GM19099 (cell line): Measurements from ENCODE around the gene CROCC2.

Source experiments
- POLR2A ChIP-seq: IDR thresholded peaks from 3 replicates; pipeline ENCODE4 v1.6.1; 2011; ENCODE audit warnings: low read depth; ENCODE audit not compliant: insufficient read length; ENCODE audit errors: extremely low read depth

The CROCC2 gene

DNA sequence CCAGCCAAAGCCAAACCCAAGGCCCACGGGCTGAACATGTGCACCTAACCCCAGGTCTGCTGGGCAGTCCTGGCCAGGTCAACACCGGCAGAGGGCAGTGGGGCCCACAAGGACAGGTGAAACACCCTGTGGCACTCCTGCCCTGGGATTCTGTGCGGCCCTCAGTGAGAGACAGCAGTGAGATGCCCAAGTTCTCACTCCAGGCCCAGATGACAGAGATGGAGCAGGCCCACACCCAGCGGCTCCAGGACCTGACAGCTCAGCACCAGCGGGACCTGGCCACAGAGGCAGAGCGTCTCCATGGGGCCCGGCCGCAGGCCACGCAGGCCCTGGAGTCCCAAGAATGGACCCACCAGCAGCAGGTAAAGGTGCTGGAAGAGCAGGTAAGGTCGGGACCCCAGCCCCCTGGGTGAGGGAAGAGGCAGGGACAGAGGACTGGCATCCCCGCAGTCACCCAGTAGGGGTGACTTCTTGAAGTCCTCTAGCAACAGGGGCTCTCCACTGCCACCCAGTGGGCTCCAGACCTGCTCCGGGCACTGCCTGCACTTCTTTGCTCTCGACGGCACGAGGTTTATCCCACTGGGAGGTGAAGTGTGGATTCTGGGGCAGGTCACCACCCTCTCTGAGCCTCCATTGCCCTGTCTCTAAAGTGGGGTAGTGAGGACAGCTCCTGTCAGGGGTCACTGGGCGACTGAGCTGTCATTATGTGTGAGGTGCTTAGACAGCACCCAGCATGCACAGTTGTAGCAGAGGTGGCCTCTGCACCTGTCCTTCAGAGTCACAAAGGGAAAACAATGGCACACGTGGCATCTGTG lies 83.5 kb downstream of the CROCC2 start:
- TF ChIP-seq POLR2A: no peak

DNA sequence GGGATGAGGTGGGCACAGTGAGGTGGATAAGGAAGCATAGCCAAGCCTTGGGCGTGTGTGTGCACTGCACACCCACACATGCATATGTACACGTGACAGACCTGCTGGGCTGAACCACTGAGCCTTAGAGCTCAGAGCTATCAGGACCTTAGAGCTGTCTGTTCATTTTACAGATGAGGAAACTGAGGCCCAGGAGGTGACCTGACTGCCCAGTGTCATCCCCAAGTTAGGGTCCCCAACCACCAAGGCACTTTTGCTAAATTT lies 84.1 kb downstream of the CROCC2 start:
- TF ChIP-seq POLR2A: no peak

DNA sequence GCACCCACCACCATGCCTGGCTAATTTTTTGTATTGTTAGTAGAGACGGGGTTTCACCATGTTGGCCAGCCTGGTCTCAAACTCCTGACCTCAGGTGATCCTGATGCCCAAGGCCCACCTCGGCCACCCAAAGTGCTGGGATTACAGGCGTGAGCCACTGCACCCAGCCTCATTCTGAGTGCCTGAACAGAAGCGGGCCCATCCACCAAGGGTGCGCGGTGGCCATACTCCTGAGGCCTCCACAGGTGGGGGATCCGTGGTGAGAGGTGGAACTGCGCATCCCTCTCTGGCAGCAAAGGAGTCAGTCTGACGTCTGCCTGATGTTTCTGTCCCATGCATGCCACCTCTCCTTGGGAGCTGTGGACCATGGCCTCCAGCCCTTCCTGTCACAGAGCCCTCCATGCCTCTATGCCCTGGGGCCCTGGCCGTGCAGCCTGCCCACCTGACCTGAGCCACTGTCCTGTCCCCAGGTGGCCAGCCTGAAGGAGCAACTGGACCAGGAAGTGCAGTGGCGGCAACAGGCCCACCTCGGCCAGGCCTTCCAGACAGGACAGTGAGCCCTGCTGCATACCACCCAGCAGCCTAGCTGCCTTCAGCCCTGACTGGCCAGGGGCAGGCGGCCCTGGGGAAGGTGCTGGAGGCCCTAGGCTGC lies 84.7 kb downstream of the CROCC2 start:
- TF ChIP-seq POLR2A: no peak

DNA sequence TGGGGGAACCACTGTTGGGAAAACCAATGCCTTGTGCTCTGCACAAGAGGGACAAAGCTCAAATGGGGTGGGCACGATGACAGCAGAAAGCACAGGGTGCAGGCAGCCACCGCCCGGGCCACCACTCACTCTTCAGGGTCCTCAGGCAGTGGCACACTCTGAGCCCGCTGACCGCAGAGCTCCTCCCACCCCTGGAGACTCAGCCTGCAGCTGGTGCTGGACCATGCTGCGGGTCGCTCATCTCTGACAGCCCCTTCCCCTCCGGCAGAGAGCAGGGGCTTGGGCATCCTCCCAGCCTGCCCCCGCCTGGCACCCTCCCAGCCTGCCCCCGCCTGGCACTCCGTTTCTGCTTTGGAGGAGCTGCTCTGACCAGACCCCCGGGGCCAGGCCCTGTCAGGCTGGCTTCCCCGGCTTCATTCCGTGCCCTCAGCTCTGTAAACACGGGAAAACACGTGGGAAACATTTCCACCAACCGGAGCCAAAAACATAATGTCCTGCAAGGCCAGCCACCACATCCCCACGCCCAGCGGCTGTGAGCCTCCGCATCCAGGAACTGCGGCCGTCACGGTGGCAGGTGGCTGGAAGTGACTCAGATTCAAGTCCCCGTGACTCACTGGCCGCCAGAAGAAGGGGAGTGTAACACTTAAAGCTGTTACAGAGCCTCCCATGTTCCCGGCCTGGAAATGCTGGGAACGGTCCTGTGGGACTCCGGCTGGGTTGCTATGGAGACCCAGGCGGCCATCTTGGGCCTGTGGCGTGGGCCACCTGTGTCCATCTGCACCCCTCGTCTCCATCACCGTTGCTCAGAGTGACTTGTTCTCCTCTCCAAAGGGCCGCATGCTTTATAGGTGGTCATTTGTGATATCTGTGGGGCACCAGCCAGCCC lies 85.5 kb downstream of the CROCC2 start:
- TF ChIP-seq POLR2A: no peak

DNA sequence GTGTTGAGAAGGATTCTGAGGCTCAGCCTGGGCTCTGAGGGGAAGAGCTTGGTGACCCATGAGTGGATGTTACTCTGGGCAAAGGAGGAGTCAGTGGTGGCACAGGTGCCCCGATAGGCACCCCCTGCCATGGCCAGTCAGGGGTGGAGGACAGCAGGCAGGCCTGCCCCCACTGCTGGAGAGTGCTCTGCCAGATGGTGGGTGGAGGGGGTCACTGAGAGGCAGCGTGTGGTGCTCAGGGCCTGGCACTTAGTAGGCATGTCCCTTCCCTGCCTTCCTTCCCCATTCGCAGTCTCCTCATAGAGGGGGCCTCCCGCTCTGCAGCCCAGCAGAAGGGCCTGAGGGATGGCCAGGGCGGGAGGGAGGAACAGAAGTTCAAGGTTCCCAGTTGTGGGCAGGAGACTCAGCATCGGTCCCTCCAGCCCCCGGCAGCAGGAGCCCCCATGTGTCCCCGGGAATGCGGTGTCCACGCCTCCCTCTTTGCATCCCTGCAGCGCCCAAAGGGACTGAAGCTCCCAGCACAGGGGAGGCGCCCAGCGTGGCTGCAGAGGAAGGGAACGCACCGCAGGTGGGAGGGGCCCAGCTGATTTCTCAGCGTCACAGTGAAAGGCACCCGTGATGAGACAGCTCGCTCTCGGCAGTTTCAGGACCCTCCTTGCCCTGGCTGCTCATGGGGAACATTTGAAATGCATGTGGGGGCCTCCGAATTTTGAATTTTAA lies 86.6 kb downstream of the CROCC2 start:
- TF ChIP-seq POLR2A: no peak

DNA sequence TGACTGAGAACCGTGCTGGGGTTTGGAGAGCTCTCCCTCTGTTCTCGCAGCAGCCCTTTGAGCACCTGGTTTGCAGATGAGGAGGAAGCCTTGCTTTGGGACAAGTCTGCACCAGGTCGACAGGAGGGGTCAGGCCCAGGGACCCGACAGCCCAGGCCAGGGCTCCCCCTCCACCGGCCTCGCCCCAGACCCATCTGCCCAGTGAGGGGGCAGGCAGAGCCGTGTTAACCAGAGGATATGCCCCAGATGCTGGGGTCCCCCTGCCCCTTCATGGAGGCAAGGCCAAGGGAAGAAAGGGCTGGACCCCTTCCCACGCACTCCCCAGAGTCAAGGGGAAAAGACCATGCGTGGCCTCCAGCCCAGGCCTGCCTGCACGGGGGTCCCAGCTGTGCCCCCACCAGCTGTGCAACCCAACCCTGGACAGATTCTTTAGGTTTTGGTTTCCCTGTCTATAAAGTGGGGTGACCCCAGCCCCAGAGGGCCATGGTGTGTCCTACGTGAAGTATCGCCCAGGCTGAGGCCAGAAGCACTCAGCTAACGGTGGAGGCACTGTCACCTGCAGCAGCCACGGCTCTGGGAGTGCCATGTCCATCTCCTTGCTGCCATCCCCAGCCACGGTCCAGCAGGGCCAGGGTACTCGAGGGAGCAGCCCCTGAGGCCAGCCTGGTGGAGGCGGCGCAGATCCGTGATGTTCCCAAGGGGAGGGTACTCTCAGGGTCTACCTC lies 87.5 kb downstream of the CROCC2 start:
- TF ChIP-seq POLR2A: no peak

DNA sequence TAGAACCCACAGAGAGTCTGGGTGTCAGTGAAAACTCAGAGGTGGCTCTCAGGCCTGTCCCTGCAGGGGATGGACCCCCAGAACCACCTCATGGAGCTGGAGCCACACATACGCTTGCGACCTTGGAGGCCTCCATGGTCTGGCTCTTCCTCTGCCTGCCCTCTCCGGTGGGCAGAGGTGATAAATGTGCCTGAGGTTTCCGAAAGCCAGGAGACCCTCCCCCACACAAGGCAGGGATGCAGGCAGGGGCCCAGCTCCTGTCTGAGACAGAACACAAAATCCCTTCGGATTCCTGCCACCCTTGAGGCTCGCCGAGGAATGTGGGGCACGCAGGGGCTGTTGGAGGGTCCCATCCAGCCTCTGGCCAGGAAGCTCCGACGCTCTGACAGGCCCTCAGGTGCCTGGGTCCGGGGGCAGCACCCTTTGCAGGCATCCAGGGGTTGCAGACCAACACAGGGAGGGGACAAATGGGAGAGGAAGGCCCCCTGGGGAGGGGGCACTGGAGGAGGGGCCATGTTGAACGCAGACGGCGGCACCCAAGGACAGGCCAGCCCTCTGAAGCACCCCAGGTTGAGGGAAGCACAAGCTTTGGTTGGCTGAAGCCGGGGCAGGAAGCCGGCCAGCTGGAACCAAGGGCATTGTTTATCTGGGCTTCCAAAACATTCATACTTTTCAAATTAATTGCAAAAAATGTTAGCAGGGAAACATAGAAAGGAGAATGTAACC lies 88.2 kb downstream of the CROCC2 start:
- TF ChIP-seq POLR2A: no peak

DNA sequence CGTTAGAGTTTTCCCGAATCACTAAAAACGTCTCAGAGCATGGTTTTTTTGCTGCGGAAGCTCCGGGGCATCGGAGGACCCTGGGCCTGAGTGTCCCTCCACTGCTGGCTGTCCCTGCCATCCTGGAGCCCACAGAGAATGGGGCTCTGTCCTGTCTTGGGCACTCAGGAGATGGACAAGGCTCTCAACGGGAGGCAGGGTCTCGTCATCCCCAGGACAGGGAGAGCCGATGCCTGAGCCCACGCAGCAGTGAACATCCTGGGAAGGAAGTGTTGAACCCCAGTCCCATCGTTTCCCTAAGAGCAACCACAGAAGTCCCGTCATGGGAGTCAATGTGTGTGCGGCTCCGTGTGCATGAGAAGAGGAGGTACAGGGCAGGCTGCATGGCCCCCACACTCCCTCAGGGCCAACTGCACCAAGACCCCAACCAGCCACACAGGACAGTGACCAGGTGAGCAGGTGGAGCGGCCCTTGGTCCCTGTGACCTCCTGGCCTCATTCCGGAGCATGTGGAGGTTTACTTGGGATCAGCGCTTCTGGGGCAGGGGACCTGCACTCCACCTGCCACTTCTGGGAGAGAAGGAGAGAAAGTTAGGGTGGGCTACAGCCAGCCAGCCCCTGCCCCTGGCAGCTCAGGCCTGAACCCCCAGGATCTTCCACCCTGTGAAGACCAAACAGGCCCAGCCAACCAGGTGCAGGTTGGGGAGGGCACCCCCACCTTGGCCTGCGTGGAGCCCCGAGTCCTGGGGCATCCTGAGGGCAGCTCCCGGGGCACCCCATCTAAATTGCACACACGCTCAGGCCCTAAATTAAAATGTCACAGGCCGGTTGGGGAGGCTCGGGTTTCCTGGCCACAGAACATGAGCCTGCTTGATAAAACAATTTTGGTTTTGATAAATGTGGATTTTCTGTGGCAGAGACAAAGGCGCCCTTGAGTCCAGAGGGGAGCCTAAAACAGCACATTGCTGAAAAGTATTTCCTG lies 89.2 kb downstream of the CROCC2 start:
- TF ChIP-seq POLR2A: no peak

DNA sequence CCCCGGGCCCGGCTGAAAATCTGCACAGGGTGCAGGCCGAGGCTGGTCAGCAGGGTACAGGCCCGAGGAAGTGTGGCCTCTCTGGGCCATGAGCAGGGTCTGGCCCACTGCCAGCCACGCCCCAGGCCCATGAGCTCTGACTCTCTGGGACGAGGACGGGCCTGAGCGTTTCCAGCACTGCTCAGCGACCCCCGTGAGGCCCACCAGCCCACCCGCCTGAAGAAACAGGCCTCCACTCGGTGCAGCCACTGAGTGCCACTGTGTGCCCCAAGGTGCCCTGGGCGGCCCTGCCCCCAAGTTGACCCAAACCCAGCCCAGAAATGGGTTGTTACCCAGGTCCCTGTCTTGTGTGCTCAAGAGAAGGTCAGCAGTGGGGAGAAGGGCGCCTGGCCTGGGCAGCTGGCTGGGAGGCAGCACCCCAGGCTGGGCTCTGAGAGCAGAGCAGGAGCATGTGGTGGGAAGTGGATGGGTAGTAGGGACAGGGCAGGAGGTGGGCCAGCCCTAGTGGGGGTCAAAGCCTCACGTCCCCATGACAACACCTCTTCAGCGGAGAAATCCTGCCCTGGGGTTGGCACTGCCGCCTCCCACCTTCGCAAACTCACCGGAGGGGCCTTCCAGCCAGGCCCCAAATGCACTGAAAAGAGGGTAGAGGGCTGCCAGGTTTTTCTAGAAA lies 90.2 kb downstream of the CROCC2 start:
- TF ChIP-seq POLR2A: no peak

DNA sequence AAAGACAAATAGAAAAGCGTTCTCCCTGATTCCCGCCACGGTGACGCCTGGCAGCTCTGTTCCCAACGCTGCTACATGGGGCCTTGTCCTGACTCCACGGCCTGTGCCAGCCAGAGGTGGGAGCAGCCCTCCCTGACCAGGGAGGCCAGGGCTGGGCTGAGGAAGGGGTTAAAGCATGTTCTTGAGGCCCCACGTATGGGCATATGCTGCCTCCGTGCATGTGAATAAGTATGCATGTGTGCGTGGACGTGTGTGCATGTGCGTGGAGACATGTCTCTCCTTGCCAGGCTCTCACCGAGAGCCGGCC lies 90.7 kb downstream of the CROCC2 start:
- TF ChIP-seq POLR2A: no peak

DNA sequence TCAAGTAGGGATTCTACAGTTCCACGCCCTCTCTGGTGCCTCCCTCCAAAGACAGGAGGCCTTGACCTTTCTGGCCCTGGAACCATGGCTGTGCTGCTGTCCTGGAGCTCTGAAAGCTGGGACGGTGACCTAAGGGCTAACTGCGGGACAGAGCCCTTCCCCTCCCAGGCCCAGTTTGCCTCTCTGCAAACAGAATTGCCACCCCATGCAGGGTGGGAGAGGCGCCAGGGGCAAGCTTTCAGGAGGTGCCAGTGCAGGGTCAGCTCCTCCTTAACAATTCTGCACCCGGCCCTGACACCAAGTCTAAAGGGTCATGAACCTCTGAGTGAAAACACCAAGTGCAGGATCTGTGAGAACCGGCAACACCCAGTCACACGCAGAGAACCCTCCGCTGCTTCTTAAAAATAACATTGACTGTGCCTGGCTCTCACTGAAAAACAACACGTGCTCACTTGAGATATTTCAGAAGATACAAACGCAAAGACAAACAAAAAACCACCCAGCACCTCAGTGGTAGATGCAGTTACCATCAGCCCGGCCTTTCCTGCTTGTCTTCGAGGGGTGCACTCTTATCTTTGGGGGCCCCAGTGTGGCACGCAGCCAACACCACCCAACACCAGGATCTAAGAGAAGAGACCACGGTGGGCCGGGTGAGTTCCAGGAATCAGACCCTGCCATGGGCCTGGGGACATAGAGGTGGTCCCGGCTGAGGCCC lies 91.2 kb downstream of the CROCC2 start:
- TF ChIP-seq POLR2A: no peak

DNA sequence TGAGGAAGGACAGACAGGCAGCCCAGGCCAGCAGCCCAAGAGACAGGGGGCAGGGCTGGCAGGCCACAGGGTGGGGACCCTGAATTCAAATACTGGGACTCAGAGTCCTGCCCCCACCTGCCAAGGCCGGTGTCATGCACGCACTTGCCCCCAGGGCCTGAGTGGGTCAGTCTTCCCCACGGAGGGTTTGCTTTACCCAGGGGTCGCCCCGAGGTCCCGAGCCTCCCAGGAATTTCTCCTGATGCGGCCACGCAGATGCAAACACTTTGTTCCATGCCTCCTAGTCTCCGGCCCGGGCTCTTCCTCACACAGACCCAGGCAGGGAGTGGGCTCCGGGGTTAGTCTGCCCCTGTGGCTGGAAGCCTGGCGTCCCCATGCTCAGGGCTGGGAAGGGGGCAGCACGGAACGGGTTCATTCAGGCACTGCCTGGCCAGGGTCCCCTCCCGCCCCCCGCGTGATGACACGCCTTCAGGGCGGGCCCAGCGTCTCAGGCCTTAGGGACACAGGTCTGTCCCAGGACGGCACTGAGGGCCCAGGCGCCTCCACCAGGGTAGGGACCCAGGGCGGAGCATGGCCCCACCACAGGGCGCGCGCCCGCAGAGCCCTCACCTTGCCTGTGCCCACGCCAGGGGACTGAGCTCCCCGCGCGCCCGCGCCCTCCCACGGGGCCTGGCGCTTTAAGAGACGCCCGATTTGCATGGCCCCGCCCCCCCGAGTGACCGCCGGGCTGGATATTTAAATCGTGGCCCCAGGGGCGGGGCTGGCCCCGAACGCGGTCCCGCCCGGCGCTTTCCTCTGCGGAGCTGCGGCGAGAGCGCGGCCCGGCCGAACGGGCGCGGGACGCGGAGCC lies 91.9 kb downstream of the CROCC2 start, which contains the start of gene SNED1:
TSS of gene SNED1 (plus strand) at position 763 of the 850 bp plus-strand sequence. CDS start 220 bp downstream, outside the sequence.
- TF ChIP-seq POLR2A: no peak
